HTR-8/SVneo (cell line): Measurements from ENCODE around the gene OR6C75.
"Not testable (repeated sequence)": the region's sequence is repeated elsewhere in the genome, so short reads cannot be mapped to it uniquely, and the experiment has no call there.

ENCODE experiments used
- DNase-seq: peaks from one replicate; pipeline ENCODE4 v3.0.0; 2011; ENCODE audit warnings: low spot score, mixed read lengths; ENCODE audit not compliant: insufficient read length
- FAIRE-seq: peaks from 2 replicates; lab custom pipeline; 2011; peaks lifted over from hg19 to GRCh38; lab: Jason Lieb, UNC

OR6C75 gene

GRCh38 chr12:55362675-55363074 is at the start of gene OR6C75:
Gene OR6C75, plus strand, starts transcription at chr12:55362975. Its CDS starts 2,136 bp downstream, at chr12:55365111.
- FAIRE-seq (no peak), DNase-seq (no peak)

DNA sequence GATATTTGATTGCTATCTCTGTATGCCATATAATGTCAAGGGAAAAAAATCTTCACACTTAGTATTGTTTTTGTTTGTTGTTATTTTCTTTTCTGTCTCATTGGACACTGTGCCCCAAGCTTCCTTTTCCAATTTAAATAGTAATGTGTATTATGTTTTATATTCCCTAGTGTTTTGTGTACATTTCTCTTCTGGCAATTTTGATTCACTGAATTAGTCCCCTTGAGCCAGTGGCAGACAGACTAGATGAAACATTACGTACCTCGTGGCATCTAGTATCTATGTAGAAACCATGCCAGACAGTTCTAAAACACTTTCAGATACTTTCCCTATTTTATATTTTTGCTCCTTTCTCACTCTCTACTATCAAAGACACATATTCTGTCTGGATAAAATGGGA is 48.7 kb upstream of the OR6C75 start, which contains the start of gene OR6C1:
TSS of gene OR6C1 (plus strand) at position 301 of the 400 bp plus-strand sequence. CDS start 6,257 bp downstream, outside the sequence.
- FAIRE-seq: no peak
- no peak for DNase-seq

DNA sequence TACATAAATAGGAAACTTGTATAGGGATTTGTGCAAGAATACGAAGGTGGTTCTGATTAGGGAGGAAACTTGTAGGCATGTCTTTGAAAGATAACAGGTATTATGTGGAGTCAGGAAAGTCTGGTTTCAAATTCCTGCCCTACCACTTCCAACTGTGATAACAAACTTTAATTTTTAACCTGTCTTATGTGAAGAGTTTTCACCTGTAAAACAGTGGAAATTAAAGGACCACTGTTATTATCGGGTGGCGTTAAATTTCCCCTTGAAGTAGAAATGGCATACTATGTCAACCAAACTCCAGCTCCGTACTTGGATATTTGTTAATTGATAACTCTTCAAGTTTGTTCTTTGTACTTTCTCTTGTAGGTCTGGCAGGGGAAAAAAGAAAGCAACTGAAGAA is 42.6 kb upstream of the OR6C75 start:
- DNase-seq: no peak
- no peak for FAIRE-seq

DNA sequence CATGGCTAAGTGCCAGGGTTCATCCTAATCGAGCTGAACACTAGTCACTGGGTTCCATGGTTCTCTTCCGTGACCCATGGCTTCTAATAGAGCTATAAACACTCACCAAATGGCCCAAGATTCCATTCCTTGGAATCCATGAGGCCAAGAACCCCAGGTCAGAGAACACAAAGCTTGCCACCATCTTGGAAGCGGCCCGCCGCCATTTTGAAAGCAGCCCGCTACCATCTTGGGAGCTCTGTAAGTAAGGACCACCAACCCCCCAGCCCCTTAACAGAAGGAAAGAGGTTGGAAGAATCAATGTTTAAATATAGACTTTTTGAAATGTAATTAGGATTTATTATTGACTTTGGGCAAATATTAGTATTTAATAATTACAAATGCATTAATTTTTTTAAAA is 37.0 kb upstream of the OR6C75 start:
- not testable (repeated sequence) for FAIRE-seq, DNase-seq

DNA sequence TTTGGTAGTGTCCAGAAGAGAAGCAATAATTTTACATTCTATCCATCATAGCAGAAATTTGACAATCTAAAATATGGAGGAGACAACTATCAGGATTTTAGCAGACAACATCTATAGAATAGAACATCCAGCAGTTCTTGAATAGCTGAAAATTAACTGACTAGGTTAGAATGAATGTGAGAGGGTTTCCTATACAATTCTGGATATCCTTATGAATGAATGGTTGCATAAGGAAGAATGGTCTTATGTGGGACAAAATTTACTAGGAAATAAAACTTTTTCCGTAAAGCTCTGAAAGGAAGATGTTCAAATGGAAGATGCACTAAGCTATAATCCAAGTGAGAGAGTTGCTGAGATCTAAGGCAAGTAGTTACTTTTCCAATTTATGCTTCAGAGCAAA is 32.3 kb upstream of the OR6C75 start, which contains the start of gene OR6C3:
TSS of gene OR6C3 (plus strand) at position 301 of the 400 bp plus-strand sequence. CDS start 955 bp downstream, outside the sequence.
- FAIRE-seq (no peak), DNase-seq (no peak)

- DNase-seq: no peak
- no peak for FAIRE-seq
Measured at GRCh38 chr12:55336002-55336401, 26.8 kb upstream of the OR6C75 start.

- not testable (repeated sequence) for FAIRE-seq, DNase-seq
Measured at GRCh38 chr12:55355338-55355737, 7.4 kb upstream of the OR6C75 start.

DNA sequence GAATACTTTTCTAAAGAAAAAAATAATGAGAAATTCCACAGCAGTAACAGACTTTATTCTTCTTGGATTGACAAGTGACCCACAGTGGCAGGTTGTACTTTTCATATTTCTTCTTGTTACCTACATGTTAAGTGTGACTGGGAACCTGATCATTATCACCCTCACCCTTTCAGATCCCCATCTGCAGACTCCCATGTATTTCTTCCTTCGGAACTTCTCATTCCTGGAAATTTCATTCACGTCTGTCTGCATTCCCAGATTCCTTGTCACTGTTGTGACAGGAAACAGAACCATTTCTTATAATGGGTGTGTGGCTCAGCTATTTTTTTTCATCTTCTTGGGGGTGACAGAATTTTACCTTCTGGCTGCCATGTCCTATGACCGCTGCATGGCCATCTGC is 2.3 kb downstream of the OR6C75 start:
- no peak for DNase-seq
- FAIRE-seq: no peak

GRCh38 chr12:55372521-55372920 is 9.7 kb downstream of the OR6C75 start:
- FAIRE-seq (no peak), DNase-seq (no peak)

GRCh38 chr12:55385891-55386290 is 23.1 kb downstream of the OR6C75 start:
- DNase-seq: no peak
- FAIRE-seq: no peak

GRCh38 chr12:55392032-55392795 is 29.4 kb downstream of the OR6C75 start:
- no peak for FAIRE-seq
- DNase-seq: no peak

GRCh38 chr12:55396326-55396725 is 33.6 kb downstream of the OR6C75 start:
- DNase-seq (no peak), FAIRE-seq (no peak)

- FAIRE-seq: no peak
Measured at GRCh38 chr12:55400229-55400628, 37.5 kb downstream of the OR6C75 start, which contains the start of gene OR6C65. Gene OR6C65, plus strand, starts transcription at chr12:55400529. Its CDS starts 0 bp downstream, at chr12:55400529.

DNA sequence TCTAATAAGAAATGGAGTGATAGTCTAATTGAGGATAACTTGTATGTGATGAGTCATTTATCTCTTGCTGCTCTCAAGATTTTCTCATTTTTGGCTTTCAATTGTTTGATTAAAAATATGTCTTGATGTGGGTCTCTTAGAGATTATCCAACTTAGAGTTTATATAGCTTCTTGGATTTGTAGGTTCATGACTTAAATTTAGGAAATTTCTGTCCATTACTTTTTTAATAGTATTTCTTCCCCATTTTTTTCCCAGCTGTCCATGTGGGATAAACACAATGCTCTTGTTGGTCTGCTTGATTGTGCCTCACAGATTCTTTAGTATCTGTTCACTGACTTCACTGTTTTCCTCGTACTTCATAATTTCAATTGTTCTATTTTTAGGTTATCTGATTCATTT is 45.1 kb downstream of the OR6C75 start:
- DNase-seq: no peak
- FAIRE-seq: no peak

More at GRCh38 chr12:55400229-55400628, 37.5 kb downstream of the OR6C75 start, which contains the start of gene OR6C65:
- DNase-seq: no peak

DNA sequence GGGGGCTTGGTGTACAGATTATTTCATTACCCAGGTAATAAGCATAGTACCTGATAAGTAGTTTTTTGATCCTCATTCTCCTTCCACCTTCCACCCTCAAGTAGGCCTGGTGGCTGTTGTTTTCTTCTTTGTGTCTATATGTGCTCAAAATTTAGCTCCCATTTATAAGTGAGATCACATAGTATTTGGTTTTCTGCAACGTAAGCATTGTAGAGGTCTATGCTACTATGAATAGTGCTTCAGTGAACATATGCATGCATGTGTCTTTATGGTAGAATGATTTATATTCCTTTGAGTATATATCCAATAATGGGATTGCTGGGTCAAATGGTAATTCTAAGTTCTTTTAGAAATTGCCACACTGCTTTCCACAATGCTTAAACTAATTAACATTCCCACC is 46.4 kb downstream of the OR6C75 start:
- not testable (repeated sequence) for FAIRE-seq, DNase-seq

- FAIRE-seq, DNase-seq: not testable (repeated sequence)
Measured at GRCh38 chr12:55412138-55412537, 49.4 kb downstream of the OR6C75 start.

DNA sequence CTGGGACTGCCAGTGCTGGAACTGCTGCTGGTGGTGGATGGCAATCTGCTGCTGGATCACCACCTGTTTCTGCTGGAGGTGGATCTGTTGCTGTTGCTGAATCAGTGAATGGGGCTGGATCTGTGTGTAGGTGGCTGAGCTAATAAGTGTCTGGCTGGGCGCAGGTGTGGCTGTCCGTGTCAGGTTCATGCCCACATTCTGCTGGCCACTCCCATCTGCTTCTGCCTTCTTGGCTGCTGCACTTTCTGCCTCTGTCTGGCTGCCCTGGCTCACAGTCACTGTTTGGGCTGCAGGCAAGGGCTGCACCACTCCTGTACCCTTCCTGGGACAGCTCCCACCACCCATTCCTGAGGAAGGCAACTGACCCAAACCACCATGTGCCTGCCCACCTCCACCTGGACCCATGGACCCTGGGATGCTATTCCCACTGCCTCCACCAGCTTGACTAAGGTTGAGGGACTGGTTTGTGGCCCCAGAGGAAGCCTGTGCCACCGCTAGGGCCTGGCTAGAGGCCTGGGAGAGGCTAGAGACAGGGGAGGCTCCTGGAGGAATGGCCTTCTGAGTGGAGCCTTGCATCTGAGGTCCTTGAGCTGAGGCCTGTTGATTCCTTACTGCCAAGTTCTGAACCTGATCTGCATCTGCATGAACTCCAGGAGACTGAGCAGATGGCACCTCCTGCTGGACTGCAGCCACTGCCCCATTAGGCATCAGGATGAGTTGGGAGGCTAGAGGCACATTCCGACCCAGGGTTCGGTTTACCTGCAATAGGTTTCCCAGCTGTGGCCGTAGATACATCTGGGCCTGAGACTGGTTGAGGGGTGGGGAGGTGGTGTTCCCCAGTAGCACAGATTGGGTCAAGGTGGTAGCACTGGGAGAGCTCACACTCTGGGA is 51.0 kb downstream of the OR6C75 start:
- not testable (repeated sequence) for DNase-seq, FAIRE-seq

DNA sequence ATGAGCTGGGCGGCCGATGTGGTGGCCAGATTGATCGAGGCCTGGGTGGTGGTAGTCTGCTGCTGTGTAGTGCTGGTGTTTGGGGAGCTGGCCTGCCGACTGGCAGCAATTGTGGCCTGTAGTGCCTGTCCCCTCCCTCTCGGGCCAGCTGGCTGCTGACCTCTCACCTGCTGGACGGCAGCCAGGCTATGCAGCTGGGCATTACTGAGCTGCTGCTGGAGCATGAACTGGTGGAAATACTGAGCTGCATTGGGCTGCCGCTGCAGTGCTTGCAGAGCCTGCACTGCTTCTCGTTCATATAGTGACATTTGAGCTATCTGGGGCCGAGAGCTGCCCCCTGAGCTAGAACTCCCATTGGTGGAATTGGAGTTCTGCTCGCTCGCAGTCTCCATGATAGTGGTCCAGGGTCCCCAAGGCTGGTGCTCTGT is 51.6 kb downstream of the OR6C75 start:
- DNase-seq: not testable (repeated sequence)
- FAIRE-seq: peak; percentile 46

DNA sequence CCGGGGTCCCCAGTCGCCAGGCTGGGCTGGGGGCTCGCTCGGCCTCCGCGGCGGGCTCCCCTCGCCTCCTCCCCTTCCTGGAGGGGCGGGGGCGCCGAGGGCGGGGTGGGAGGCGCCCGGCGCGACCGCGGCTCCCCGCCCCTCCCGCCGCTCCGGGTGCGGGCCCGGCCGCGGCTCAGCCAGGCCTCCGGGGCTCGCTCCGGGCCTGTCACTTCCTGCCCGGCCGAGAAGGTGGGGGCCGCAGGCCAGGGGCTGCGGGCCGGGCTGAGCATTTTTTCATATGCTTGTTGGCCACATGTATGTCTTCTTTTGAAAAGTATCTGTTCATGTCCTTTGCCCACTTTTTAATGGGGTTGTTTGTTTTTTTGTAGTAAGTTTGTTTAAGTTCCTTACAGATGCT is 52.1 kb downstream of the OR6C75 start:
- not testable (repeated sequence) for FAIRE-seq, DNase-seq

DNA sequence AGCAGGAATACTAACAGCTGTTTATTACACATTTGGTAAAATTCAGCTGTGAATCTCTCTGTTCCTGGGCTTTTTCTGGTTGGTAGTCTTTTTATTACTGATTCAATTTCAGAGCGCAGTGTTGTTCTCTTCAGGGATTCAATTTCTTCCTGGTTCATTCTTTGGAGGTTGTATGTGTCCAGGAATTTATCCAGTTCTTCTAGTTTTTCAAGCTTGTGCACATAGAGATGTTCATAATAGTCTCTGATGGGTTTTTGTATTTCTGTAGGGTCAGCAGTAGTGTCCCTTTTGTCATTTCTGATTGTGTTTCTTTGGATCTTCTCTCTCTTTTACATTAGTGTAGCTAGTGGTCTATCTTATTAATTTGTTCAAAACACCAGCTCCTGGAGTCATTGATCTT is 54.2 kb downstream of the OR6C75 start:
- FAIRE-seq (no peak), DNase-seq (no peak)
